Muscle layer of colon (tissue), 2 donors: ENCODE data around the gene TMIE.
A peak's percentile ranks its signal among the peaks of the same experiment; 100 is the strongest.

ENCODE experiments used
- H3K27ac ChIP-seq: one replicate; pipeline ENCODE4 v1.7.0; 2013; ENCODE audit warnings: low read depth, mild to moderate bottlenecking, low read length, moderate library complexity
- H3K27me3 ChIP-seq, 2 donors: one replicate each; pipeline ENCODE4 v1.7.0; 2013; ENCODE audit warnings: low read length in 2 of 2, mild to moderate bottlenecking in 2 of 2; ENCODE audit not compliant: insufficient read depth in 2 of 2, control insufficient read depth in 1 of 2
- H3K36me3 ChIP-seq: one replicate; pipeline ENCODE4 v1.7.0; 2013; ENCODE audit warnings: mild to moderate bottlenecking, low read length; ENCODE audit not compliant: insufficient read depth
- H3K4me1 ChIP-seq: one replicate; pipeline ENCODE4 v1.7.0; 2013; ENCODE audit warnings: mild to moderate bottlenecking, low read length; ENCODE audit not compliant: insufficient read depth
- H3K4me3 ChIP-seq, 2 donors: one replicate each; pipeline ENCODE4 v1.7.0; 2013; ENCODE audit warnings: low read length in 2 of 2, low read depth in 1 of 2, mild to moderate bottlenecking in 1 of 2, moderate library complexity in 1 of 2
- H3K9ac ChIP-seq: one replicate; pipeline ENCODE4 v1.7.0; 2013; ENCODE audit warnings: low read length
- H3K9me3 ChIP-seq: one replicate; pipeline ENCODE4 v1.7.0; 2013; ENCODE audit warnings: mild to moderate bottlenecking, low read length
- donor health status: abdominal sarcoma.
- donor health status: Adenocarcinoma of cecum.

Gene TMIE

GRCh38 chr3:46701181-46701939 is at the start of gene TMIE:
Gene TMIE (plus strand): TSS chr3:46701392. CDS start chr3:46701488, 96 bp downstream.
- Histone ChIP-seq H3K27me3 (peaks cover 6 to 12% of the 10 kb centered on the region in 2 donors), H3K36me3 (no peaks in the 10 kb centered on the region), H3K9ac (no peak within 1 kb of the TSS), H3K27ac (no peak within 1 kb of the TSS), H3K4me1 (peaks cover 17% of the 10 kb centered on the region), H3K9me3 (no peaks in the 10 kb centered on the region), H3K4me3 (peak within 1 kb of the TSS in 1 of 2 donors; percentile 24)

DNA sequence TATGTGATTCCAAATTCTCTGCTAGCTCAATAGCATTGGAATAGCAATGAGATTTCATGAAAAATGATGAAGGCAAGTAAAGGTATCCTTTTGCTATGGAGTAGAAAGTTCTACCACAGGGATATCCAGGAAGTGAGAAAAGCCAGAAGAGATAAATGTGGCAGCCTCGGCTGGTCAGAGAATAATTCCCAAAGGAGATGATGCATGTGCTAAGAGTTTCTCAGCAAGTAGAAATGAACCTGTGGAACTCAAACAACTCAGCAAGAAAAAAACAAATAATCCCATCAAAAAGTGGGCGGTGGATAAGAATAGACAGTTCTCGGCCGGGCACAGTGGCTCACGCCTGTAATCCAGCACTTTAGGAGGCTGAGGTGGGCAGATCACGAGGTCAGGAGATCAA is 45.9 kb upstream of the TMIE start:
- Histone ChIP-seq H3K27ac (no peak overlapping the region), H3K9ac (no peak overlapping the region), H3K27me3 (no peaks in the 10 kb centered on the region), H3K4me1 (no peaks in the 10 kb centered on the region), H3K4me3 (no peak overlapping the region), H3K9me3 (no peaks in the 10 kb centered on the region), H3K36me3 (no peaks in the 10 kb centered on the region)

DNA sequence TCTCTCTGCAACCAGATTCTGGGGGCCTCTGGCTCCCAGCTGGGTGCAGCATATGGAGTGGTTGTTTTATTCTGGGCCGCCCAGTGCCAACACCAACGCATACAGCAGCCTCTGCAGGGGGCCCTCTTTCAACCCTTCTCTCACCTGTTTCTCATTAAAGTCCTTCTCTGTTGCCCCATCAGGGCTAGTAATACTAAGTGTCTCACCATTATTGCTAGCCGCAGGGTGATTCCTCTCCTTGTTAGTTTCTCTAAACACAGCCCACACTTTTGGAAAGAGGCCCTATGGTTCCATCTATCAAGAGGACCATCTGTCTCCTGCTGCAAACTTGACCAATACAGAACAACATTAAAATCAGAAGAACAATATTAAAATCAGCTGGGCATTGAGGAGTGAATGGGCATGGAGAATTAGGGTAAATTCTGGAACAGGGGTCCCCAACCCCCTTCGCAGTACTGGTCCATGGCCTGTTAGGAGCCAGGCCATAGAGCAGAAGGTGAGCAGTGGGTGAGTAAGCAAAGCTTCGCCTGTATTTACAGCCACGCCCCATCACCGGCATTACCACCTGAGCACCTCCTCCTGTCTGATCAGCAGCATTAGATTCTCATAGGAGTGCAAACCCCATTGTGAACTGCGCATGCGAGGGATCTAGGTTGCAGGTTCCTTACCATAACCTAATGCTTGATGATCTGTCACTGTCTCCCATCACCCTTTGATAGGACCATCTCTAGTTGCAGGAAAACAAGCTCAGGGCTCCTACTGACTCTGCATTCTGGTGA is 44.2 kb upstream of the TMIE start:
- no peaks in the 10 kb centered on the region for H3K4me1 ChIP-seq
- H3K9ac ChIP-seq = no peak overlapping the region
- no peak overlapping the region for H3K27ac ChIP-seq
- H3K4me3 ChIP-seq = no peak overlapping the region
- no peaks in the 10 kb centered on the region for H3K36me3 ChIP-seq
- H3K27me3 ChIP-seq = no peaks in the 10 kb centered on the region
- no peaks in the 10 kb centered on the region for H3K9me3 ChIP-seq

- Histone ChIP-seq H3K27me3 (no peaks in the 10 kb centered on the region), H3K9ac (no peak overlapping the region), H3K4me3 (no peak overlapping the region), H3K4me1 (peaks cover 5% of the 10 kb centered on the region), H3K27ac (no peak overlapping the region), H3K9me3 (no peaks in the 10 kb centered on the region), H3K36me3 (no peaks in the 10 kb centered on the region)
These were observed 41.9 kb upstream of the TMIE start for GRCh38 chr3:46659285-46659684.

GRCh38 chr3:46660003-46660402 is 41.2 kb upstream of the TMIE start:
- no peaks in the 10 kb centered on the region for H3K36me3 ChIP-seq
- H3K27ac ChIP-seq = no peak overlapping the region
- no peaks in the 10 kb centered on the region for H3K27me3 ChIP-seq
- no peaks in the 10 kb centered on the region for H3K9me3 ChIP-seq
- peaks cover 5% of the 10 kb centered on the region for H3K4me1 ChIP-seq
- no peak overlapping the region for H3K4me3 ChIP-seq
- H3K9ac ChIP-seq = no peak overlapping the region

- no peak overlapping the region for H3K27ac ChIP-seq
- no peak overlapping the region for H3K4me3 ChIP-seq
- H3K4me1 ChIP-seq = peaks cover 5% of the 10 kb centered on the region
- no peaks in the 10 kb centered on the region for H3K36me3 ChIP-seq
- H3K9ac ChIP-seq = no peak overlapping the region
- no peaks in the 10 kb centered on the region for H3K27me3 ChIP-seq
- H3K9me3 ChIP-seq = no peaks in the 10 kb centered on the region
These were observed 40.4 kb upstream of the TMIE start for GRCh38 chr3:46660543-46661523.

DNA sequence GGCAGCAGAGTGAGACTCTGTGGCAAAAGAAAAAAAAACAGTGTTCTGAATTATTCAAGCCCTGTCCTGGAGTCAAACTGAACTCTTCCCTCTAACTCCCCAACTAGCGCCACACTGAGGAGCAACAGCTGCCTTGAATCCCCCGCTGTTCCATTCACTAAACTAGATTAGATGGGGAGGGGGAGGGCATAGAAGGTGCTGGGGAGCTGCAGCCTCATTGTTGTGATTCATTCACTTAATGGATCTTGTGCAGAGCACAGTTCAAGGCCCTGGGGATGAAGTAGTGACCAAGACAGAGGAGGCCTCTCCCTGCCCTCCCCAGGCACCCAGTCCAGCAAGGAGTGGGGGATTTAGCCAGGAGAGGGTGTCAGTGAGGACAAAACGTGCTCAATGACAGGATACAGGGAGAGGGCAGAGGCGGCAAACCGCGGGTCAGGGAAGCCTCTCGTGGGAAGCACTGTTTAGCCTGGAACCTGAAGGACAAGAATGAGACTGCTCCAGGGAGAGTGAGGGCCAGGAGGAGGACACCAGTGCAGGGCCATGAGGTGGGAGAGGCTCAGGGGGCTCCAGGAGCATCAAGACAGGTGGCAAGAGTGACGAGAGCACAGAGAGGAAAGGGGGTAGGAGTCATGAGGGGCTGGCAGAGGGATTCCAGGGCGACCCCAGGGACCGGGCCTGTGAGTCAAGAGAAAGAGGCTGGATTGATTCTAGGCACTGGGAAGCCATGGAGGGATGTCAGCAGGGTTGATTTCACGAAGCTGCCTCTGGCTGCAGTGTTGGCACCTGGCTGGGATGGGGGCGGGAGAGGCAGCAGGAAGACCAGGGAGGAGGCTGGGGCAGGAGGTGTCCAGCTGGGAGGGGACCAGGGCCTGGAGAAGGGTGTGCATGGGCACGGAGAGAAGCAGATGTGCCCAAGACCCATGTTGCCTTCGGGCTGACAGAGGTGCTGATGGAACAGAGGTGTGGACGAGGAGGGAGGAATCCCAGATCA is 39.1 kb upstream of the TMIE start:
- Histone ChIP-seq H3K9ac (no peak overlapping the region), H3K36me3 (no peaks in the 10 kb centered on the region), H3K4me3 (no peak overlapping the region), H3K27ac (no peak overlapping the region), H3K27me3 (no peaks in the 10 kb centered on the region), H3K4me1 (peaks cover 17% of the 10 kb centered on the region), H3K9me3 (no peaks in the 10 kb centered on the region)

- Histone ChIP-seq H3K36me3 (no peaks in the 10 kb centered on the region), H3K27me3 (no peaks in the 10 kb centered on the region), H3K27ac (no peak overlapping the region), H3K4me3 (no peak overlapping the region), H3K9me3 (no peaks in the 10 kb centered on the region), H3K9ac (no peak overlapping the region), H3K4me1 (peaks cover 17% of the 10 kb centered on the region)
These were observed 38.2 kb upstream of the TMIE start for GRCh38 chr3:46662771-46663551.

GRCh38 chr3:46663591-46664135 is 37.5 kb upstream of the TMIE start:
- Histone ChIP-seq H3K4me1 (peaks cover 17% of the 10 kb centered on the region), H3K9ac (no peak overlapping the region), H3K4me3 (no peak overlapping the region), H3K27ac (no peak overlapping the region), H3K27me3 (no peaks in the 10 kb centered on the region), H3K9me3 (no peaks in the 10 kb centered on the region), H3K36me3 (no peaks in the 10 kb centered on the region)
